GM19397 (cell line): ENCODE data around the gene TTC6.

Source experiments
- ATAC-seq: cut with Tn5 transposase; IDR thresholded peaks from one replicate; pipeline ENCODE4 v1.9.1; 2021; ENCODE audit warnings: mild to moderate bottlenecking, moderate library complexity; ENCODE audit not compliant: unreplicated experiment

Gene TTC6

DNA sequence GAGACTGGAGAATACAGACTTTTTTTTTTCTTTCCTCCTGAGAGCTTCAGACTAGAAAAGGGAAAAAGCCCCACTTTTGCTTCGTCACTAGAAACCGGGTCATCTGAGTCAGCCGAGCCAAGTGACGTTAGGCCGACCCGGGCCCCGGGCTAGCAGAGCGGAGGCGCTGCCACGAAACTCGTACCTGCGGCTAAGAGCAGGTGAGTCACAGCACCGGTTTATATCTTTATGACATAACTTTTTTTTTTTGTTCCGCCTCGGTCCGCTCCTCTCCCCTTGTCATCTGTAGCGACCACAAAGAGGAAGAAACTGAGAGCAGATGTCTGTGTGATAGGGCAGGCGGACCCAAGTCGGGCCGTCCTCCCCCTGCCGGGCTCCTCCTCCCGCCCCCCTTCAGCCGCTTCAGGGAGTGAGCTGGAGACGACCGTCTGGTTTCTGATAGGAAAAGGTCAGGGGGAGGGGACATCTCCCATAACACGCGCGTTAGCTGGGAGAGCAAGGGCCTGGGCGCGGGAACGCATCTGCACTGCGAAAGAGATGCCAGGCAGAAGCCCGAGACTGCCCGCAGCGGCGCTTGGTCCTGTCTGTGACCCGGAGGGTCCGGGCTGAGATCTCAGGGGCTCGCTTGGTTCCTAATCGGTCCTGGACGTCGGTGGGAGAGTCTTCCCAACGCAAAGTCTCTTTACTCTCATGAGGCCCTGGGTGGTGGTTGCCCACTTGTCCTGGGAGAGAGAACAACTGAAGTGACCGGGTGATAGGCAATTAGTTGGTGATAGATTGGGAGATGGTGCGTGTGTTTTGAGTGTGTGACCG is 586 bp downstream of the TTC6 start:
- ATAC-seq = peak; percentile 54

DNA sequence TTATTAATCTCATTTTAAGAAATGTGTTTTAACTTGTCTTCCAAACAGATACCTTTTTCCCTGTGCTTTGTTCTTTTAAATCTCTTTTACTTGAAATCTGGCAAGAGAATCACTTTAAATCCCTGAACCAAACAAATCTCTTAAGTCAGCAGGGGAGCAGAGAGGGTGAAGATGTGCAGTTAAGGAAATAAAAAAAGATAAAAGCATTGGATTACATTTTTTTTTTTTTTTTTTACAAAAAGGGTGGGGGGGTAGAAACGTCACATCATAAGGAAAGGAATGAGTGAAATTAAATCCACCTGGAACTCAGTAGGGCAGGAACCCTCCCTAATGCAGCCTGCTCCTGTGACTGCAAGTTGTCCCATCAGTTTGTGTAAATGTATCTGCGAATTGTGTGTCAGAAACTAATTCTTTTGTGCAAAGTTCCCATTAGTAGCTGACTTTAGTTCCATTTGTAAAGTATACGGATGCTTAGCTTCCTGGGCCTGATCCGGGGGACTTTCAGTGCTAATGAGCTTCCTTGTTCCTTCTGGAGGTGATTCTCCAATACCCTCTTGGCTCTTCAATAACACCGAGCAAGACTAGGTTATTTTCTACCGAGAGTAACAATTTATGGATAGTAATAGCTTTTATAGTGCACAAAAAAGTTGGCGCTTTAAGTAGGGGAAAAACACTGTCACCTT is 1.5 kb downstream of the TTC6 start:
- ATAC-seq = no peak

DNA sequence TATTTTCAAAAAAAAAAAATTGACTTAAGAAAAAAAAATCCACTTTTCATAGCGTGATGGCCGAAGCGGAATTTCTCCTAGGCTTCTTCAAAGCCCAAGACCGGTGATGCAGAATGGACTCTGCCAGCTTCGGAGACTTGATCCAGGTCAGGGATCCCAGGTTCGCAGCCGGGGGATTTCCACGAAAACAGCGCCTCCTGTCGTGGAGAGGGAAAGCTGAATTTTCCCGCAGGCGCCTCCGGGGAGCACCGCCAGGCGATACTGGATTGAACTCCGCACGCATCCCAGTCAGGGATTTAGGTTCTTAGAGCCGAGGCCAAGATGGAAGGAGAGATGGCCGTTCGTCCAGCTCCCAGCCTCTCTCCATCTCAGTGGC is 2.1 kb downstream of the TTC6 start:
- no peak for ATAC-seq

DNA sequence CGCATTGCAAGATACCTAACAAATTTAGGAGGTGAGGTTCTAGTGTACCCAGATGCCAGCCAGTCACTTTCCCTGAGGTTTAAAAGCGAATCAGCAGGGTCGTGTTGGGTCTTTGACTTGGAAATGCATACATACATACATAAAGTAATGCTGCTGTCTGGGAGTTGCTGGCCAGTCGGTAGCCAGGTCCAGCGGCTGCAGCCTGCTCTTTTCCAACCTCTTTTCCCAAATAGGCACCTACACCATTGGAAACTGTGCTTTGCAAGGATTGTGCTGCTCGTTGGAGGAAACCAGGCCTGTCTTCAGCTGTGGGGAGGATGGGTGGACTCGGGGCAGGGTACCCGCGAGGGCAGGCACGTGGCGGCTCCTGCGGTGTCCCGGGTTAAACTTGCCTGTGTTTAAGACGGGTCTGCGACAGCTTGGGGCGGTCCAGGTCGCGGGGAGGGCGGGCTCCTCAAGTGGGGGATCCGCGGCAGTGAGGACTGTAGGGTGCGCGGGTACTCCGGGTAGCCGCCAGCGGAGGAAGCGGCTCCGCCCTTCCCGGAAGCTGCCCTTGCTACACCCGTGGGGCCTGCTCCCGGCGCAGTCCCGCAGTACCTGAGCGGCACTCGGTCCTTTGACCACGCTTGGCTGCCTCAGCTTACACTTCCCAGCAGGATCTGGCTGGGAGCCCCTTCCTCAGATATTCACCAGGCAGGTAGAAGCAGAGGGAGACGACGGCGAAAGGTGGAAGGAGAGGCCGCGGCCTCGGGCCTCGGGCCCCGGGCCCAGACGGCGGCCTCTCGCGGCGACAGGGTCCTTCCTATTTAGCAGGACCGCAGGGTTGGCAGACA is 2.7 kb downstream of the TTC6 start:
- ATAC-seq = no peak

DNA sequence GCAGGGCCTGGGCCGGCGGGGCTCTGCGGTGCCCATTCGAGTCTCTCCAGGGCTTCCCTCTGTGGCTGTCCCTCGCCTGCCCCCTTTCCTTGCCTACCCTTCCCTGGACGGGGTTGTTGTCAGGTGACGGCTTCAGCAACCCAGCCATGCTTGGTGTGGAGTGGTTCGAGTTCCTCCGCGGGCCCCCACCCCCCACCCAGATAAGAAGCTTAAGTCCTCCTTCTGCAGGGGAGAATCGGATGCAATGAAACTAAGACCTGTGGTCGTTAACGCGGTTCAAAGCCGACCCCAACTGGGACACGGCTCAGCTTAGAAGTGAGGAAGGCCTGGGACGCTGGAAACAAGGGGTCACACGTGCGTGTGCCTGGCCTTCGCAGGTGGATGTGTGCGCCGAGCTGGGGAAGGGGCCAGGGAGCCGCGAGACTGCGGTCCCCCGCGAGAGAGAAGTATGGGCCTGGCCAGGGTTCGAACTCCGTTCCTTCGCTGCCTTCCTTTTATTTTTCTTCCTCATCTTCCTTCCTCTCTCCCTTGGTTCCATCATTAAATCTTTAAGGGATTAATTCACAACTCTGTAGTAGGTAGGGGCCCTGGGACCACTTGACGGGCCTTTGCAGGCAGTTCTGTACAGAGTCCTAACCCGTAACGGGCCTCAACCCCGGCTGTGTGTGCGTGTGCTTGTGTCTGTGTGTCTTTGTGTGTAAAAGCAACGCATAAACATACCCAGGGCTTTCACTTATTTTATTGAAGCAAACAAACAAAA is 3.5 kb downstream of the TTC6 start:
- ATAC-seq = no peak

DNA sequence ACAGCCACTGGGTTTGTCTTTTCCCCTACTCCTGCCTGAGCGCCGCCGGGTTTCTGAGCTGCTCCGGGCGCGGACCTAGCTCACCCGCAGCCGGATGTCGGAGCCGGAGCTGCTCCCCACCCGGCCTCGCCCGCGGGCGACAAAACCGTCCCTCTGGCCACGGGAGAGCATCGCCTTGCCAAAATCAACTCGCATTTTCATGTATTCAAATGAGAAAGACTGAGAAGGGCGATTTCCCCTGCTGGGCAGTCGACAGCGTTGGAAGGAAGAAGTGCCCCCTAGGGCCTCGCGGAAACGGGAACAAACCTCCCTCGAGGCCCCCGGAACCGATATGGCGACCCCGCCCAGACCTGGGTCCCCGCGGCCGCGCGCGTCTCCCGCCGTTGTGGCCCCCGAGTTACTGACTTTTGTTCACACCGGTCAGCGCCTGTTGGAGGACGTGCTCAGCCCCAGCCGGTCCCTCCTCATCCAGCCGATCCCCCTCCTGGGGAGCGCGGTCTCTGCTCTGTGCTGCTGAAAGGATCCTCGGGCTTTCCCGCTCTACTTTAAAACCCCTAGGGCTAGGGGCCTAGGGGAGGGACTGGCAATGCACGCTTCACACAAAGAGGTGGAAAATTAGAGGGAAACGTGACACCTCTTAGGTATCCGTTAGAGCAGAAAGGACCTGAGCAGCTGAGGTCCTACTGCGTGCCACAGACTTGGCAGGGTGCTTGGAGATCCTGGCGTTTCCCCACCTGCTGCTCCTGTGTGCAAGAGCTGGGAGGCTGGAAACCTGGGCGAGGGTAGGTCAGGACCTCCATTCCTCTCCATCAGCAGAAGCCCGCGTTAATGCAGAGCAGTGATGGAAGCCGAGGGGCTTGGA is 4.3 kb downstream of the TTC6 start:
- no peak for ATAC-seq

DNA sequence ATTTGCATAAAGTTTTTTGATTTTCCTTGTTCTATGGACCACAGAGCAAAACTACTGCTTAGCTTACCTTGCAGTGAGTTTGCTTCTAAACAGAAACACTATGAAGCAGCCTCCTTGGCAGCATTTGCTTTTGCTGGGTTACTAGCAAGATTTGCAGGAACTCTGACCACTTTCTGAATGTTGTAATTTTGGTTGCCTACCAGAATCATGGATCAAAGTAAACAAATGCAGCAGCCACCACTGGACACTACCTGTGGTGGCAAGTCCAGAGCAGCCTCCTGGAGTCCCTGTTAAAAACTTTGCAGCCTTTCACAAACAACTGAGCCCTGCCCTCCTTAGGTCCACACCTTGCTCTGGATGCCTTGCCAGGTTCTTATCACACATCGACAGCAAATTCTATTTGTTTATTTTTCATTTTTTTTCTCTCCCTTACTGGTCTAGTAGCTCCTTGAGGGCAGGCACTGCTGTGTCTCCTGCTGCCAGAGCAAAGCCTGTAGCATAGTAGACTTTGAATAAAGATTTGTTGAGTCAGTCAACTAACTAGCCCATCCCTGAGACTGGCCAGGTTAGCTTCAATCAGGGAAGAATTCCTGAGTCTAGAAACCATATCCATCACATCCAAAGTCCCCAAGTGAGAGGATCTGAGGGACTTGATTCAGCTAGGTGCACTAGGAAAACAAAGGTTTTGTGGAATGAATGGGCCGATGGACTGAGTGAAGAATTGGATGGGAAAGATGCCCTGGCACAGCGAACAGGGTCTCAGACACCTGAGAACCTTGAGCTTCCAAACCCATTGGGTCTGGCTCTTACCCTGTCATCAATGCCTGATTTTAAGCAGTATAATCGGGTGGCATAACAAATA is 5.7 kb downstream of the TTC6 start:
- no peak for ATAC-seq

DNA sequence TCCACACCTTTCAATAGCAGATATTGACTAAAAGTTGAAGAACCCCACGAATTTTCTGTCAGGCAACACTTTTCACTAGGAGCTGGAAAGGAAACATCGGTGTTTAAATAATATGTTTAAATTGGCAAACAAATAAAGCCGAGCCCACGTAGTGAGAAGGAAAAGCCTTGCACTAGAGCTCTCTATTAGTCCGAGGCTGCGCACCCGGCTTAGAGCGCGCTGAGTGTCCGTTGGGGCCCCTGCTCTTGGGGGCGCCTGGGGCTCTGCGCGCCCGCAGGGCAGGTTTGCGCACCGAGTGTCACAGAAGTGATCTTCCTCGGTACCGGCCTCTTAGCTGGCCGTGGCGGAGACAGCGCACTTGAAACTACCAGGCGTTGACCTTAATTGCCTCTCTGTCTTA is 6.4 kb downstream of the TTC6 start:
- ATAC-seq = no peak

DNA sequence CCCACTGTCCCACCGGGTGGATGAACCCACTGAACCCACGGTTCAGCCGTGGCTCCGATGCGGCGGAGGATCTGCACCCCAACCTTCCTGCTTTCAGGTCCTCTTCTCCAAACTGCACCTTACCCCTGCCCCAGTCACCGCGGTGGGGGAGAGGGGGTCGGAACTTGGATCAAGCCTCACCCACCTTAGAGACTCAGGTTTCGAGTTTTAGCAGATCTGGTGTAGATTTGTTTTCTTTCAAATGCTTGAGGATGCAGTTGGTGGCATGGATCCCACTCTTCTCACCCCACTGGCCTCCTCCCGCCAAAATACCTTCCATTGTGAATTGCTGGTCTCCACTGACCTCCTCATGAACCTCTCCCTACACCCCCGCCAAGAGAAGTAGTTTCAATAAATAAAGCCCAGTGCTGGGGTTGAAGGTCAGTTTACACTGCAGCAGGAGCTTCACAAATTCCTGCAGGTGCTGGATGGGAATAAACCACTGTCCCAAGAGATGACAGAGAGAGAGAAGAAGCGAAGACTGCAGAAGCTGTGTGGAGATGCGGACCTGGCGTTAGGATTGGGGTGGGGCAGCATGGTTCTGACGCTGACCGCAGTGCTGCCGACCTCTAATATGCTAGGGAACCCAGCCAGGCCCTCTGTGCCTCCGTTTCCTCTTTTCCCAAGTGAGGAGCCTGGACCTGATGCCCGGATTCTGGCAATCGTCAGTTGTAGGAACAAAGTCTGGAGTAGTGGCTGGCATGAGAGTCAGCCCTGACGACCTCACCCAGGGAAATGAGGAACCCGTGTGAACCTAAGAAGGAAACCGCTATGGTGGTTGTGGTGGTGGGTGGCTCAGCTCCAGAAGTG is 7.4 kb downstream of the TTC6 start:
- ATAC-seq = no peak

DNA sequence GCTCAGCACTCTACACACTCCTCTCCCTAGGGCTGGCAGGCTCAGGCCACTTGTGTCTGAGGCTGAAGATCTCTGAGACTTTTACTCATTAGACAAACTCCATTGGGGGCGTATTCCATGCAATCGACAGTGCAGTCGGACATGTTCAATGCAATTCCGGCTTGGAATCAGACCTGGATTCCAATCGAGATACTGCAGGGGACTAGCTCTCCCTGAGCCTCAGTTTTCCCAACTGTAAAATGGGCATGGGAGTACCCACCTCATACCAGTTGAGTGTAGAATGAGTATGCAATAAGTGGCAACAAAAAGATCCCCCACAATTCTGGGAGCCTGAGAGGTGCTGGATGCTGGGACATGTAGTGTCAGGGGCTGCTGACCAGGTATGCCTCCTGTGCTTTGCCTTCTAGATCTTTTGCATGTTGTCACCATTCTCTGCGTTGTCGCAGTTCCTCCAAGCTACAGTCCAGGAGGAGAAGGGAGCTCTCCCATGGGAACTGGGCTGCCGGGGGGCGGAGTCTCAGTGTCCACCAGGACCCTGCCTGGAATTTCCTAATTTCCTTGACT is 8.3 kb downstream of the TTC6 start:
- no peak for ATAC-seq

DNA sequence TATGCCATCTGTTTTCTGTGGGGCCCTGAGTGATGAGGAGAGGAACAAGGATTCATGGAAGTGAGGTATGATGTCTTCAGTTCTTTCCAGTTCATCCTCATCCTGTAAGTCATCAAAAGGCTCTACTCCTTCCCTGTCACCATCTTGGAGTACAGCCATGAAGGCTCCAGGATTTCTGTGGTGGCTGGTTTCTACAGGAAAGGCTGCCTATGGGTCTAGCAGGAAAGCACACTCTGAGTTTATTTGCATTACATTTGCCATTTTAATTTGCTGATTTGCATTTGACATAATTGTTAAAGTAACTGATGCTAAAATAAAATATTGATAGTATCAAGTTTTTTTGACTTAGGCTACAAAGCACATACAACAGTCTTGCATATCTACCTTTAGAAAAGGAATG is 11.2 kb downstream of the TTC6 start:
- no peak for ATAC-seq

DNA sequence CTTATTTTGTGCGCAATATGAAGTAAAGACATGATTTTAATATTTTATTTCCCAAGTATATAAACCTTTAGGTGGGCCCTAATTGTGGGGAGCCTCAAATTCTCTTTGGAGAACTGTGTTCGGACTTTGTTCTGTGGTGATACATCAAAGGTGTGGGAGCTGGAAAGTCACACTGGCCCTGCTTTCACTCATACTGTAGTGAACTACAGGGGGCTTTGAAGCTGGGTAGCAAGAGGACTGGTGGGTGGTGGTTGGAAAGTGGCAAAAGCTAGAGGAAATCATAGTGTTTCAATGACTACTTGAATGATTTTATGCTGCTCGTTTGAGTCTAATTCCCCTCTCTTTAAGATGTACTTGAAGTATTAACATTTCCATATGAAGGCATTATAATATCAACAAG is 13.2 kb downstream of the TTC6 start:
- ATAC-seq = no peak

DNA sequence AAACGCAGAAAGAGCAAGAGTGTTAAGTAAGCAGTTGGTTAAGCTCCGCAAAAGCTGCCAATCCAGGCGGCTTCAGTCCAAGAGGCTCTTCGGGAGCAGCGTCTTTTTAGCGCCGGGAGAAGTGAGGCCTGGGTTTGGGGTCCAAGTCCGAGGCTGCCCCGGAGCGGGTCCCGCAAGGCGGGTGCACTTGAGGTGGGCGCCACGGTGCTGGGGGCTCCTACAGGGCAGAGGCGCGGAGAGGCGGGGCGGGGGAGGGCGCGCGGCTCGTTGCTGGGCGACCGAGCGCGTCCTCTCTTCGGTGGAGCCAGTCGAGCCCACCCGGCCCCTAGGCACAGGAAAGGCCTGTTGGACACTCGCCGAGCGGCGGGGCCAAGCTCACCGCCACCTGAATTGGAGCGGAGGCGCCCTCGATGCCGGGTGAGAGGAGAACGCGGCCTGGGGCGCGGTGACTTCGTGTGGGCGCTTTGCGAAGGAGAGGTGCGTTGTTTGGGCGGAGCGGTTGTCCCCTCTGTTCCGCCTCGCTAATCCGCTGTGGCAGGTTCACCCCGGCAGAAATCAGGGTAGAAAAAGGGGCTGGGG is 15.6 kb downstream of the TTC6 start:
- no peak for ATAC-seq

DNA sequence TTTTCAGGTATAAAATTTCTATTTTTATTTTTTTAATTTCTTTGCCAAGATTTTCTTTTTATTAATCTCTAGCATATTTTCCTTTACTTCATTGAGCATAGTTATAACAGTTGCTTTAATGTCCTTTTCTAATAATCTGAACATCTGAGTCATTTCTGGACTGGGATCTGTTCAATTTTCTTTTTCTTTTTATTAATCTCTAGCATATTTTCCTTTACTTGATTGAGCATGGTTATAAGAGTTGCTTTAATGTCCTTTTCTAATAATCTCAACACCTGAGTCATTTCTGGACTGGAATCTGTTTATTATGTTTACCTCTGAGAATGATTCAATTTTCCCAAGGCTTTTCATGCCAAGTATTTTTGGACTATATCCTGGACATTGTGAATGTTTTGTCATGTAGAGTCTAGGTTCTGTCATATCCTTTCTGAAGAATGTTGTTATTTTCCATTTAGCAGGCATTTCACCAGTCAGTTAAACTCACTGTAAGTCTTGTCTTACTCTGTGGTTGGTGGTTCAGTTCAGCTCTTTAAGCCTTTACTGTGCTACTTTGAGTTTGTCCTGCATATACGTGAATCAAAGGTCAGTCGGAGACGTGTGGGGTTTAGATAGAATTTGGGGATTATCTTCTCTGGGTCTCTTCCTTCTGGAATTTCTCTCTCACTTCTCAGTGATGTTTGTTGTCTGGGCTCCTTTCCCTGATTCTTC is 20.3 kb downstream of the TTC6 start:
- no peak for ATAC-seq

DNA sequence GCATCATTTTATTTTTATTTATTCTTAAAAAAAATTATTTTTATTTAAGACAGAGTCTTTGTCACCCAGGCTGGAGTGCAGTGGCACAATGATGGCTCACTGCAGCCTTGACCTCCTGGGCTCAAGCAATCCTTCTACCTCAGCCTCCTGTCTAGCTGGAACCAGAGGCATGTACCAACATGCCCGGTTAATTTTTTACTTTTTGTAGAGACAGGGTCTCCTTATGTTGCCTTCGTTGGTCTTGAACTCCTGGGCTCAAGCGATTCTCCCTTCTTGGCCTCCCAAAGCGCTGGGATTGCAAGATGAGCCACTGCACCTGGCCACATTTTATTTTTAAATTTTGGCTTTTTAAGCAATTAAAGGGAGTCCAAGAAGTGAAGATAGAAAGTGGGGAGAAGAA is 21.4 kb downstream of the TTC6 start:
- no peak for ATAC-seq

DNA sequence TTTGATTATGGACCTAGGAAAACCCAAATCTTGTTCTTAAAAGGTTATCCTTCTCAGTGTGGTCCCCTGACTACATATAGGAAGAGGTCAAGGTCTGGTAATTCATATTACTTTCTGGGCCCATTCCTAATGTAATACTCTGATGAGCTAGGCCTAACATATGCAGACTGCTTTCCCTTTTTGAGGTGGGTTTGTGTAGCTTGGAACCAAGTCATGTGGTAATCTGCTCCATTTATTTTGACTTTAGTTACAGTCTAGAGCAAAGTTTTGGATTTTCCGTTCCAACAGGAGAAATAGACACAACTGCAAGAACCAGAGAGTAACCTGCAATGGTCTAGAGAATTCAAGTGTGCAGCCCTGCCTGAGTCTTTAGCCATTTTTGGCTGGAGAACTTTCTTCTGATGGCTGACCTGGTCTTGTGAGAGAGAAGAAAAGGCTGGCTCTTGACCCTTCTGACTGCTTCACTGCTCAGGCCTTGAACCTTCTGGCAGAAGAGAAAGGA is 22.5 kb downstream of the TTC6 start:
- ATAC-seq = no peak
